ENCODE measurements around the gene EIF5.

- TF ChIP-seq CTCF (optimal IDR thresholded peaks at IDR 0.05 in 1 of 3, IDR thresholded peaks at IDR 0.05 in 1 of 3, conservative IDR thresholded peaks at IDR 0.05 in 1 of 3; ENCODE audit: extremely low read depth in 1 of 3, insufficient read depth in 2 of 3, low read length in 3 of 3) (no peak), EZH2 (IDR thresholded peaks at IDR 0.05; ENCODE audit: low read length) (no peak)
These were observed 20.1 kb downstream of the EIF5 start for GRCh38 chr14:103354141-103354540.

Data from keratinocyte (primary cell).